Measurements from ENCODE around the gene ETS1. TPM values are rescaled to one million over a fixed set of nuclear protein-coding genes. Genes with fewer than 3 reads are reported as not detected.

The ETS1 gene
- total RNA-seq, 3 donors from 2014 or later (not counting 1 experiment from before 2014, with no cell fraction given) = 532 to 684 (median 589) TPM

DNA sequence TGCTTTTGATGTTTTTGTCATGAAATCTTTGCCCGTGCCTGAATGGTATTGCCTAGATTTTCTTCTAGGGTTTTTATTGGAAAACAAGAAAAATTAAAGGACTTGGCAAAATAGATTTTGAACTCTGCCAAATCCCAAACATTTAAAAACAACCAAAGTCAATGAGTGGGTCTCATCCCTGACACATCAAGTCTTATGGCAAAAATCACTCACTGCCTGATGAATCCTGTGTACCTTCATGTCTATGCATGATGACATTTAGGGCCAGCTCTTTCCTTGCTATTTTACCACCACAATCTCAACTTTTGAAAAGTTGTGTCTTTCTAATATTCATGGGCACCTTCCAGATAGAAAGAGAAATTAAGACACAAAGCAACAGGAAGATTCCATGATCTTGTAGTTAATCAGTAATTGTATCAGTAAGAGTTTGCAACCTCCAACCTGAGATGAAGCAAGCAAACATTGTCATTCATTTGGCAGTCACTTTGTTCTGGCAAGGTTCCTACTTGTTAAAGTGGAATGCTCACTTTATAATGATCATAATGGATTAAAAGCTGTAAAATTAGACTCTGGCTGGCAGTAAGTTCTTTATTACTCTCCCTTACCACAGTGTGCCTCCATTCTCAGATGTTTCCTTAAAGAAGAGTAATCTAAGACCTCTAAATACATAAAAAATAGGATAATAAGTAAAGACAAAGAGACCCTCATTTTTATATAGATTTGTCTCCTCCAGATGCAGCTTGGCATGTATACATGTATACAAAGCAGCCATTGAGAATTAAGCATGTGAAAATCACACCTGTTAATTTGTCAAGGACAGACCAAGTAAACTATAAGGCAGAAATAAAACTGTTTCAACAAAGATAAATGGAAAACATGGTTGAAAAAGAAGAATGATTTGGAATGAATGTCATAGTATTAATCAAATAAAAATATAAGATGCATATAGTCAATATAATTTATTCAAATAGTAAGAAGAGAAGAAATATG, 51.6 kb downstream of the ETS1 start:
- ATAC-seq (no peak), DNase-seq (no peak)
- Mint-ChIP-seq H3K4me3 (no peak overlapping the region), H3K27ac (no peak overlapping the region), H3K36me3 (no peaks in the 10 kb centered on the region), H3K27me3 (ENCODE audit: low read depth in 2 of 2) (peaks cover 19 to 27% of the 10 kb centered on the region in 2 donors), H3K4me1 (no peaks in the 10 kb centered on the region), H3K9me3 (no peaks in the 10 kb centered on the region)
- no peaks in the 10 kb centered on the region for H3K4me1 ChIP-seq (ENCODE audit: control insufficient read depth, insufficient read depth, low read length)
- no peaks in the 10 kb centered on the region for H3K27me3 ChIP-seq (ENCODE audit: control insufficient read depth, insufficient read depth, low read length)
- TF ChIP-seq, protein P1, sequence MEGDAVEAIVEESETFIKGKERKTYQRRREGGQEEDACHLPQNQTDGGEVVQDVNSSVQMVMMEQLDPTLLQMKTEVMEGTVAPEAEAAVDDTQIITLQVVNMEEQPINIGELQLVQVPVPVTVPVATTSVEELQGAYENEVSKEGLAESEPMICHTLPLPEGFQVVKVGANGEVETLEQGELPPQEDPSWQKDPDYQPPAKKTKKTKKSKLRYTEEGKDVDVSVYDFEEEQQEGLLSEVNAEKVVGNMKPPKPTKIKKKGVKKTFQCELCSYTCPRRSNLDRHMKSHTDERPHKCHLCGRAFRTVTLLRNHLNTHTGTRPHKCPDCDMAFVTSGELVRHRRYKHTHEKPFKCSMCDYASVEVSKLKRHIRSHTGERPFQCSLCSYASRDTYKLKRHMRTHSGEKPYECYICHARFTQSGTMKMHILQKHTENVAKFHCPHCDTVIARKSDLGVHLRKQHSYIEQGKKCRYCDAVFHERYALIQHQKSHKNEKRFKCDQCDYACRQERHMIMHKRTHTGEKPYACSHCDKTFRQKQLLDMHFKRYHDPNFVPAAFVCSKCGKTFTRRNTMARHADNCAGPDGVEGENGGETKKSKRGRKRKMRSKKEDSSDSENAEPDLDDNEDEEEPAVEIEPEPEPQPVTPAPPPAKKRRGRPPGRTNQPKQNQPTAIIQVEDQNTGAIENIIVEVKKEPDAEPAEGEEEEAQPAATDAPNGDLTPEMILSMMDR (IDR thresholded peaks at IDR 0.05) = no peak
- H3K36me3 ChIP-seq (ENCODE audit: control insufficient read depth, insufficient read depth, low read length) = no peaks in the 10 kb centered on the region
- intact Hi-C loops (cut with micrococcal nuclease) = no loop called here
- H3K27ac ChIP-seq (ENCODE audit: low read length) = no peak overlapping the region
- WGBS (ENCODE audit: insufficient coverage) = 100% methylated on average over 1 of the region's 1 CpG
- H3K4me3 ChIP-seq (ENCODE audit: low read length) = no peak overlapping the region
- H3K9me3 ChIP-seq (ENCODE audit: control insufficient read depth, insufficient read depth, low read length) = no peaks in the 10 kb centered on the region

DNA sequence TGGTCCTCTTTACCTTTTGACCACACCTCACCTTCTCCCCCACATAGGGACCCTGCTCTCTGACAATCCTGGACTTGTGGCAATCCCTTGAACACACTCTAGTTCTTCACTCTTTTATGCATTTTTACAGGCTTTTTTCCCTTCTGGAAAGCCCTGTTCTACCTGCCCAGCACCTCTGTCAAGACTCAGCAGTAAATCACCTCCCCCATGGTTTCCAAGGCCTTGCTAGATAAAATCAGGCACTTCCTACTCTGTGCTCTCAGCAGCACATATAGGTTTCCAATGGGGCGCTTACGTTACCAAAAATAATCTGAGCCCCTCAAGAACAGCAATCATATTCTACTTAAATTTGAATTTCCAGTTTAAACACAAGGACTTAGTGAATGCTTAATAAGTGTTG, 53.9 kb downstream of the ETS1 start:
- H3K27me3 ChIP-seq (ENCODE audit: control insufficient read depth, insufficient read depth, low read length) = no peaks in the 10 kb centered on the region
- TF ChIP-seq, protein P1 (IDR thresholded peaks at IDR 0.05) = no peak
- no peak overlapping the region for H3K4me3 Mint-ChIP-seq
- H3K36me3 ChIP-seq (ENCODE audit: control insufficient read depth, insufficient read depth, low read length) = no peaks in the 10 kb centered on the region
- H3K4me3 ChIP-seq (ENCODE audit: low read length) = no peak overlapping the region
- DNase-seq (no peak), ATAC-seq (no peak)
- 100% methylated on average over 2 of the region's 2 CpGs for WGBS (ENCODE audit: insufficient coverage)
- H3K27me3 Mint-ChIP-seq (ENCODE audit: low read depth in 2 of 2) = peaks cover 17 to 23% of the 10 kb centered on the region in 2 donors
- intact Hi-C loops (cut with micrococcal nuclease) = no loop called here
- no peak overlapping the region for H3K27ac ChIP-seq (ENCODE audit: low read length)
- H3K36me3 Mint-ChIP-seq = no peaks in the 10 kb centered on the region
- H3K9me3 ChIP-seq (ENCODE audit: control insufficient read depth, insufficient read depth, low read length) = no peaks in the 10 kb centered on the region
- no peaks in the 10 kb centered on the region for H3K4me1 ChIP-seq (ENCODE audit: control insufficient read depth, insufficient read depth, low read length)
- H3K9me3 Mint-ChIP-seq = no peaks in the 10 kb centered on the region
- H3K27ac Mint-ChIP-seq = no peak overlapping the region
- H3K4me1 Mint-ChIP-seq = peaks cover 2 to 7% of the 10 kb centered on the region in 2 donors

DNA sequence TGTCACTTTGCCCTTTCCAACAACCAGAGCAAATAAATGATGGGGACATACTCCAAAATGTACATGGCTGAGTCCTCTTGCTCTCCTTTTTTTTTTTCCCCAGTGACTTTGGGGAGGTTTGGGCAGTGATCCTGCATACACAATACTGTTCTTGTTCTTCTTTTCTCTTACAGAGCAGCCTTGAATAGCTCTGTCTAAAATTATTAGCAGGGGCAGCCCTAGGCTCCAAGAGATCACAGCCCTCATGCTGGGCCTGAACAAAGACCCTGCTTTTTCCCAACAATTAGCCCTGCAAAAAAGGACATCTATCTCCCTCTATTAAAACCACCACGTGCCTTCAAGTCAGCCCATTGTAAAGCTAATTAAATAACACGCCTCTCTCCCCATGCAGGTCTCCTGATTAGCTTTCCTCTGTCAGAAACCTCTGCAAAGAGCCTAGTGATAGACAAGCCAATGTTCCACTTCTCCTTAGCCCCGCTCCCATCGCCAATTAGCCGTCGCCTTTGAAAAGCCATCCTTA, 54.7 kb downstream of the ETS1 start:
- H3K36me3 ChIP-seq (ENCODE audit: control insufficient read depth, insufficient read depth, low read length) = no peaks in the 10 kb centered on the region
- Mint-ChIP-seq H3K27me3 (ENCODE audit: low read depth in 2 of 2) (peaks cover 17 to 23% of the 10 kb centered on the region in 2 donors), H3K9me3 (no peaks in the 10 kb centered on the region), H3K4me3 (no peak overlapping the region), H3K36me3 (no peaks in the 10 kb centered on the region), H3K27ac (no peak overlapping the region), H3K4me1 (peaks cover 10 to 15% of the 10 kb centered on the region in 2 donors)
- H3K4me1 ChIP-seq (ENCODE audit: control insufficient read depth, insufficient read depth, low read length) = peaks cover under 1% of the 10 kb centered on the region
- H3K27me3 ChIP-seq (ENCODE audit: control insufficient read depth, insufficient read depth, low read length) = no peaks in the 10 kb centered on the region
- no peaks in the 10 kb centered on the region for H3K9me3 ChIP-seq (ENCODE audit: control insufficient read depth, insufficient read depth, low read length)
- DNase-seq = no peak
- no peak overlapping the region for H3K27ac ChIP-seq (ENCODE audit: low read length)
- TF ChIP-seq, protein P1 (IDR thresholded peaks at IDR 0.05) = no peak
- no peak for ATAC-seq
- WGBS (ENCODE audit: insufficient coverage) = 97% methylated on average over 6 of the region's 6 CpGs
- H3K4me3 ChIP-seq (ENCODE audit: low read length) = no peak overlapping the region
- intact Hi-C loops (cut with micrococcal nuclease) = no loop called here
